ENCODE results near the gene CADPS2.

The CADPS2 gene

GRCh38 chr7:122886357-122887081 lies at the start of gene CADPS2:
TSS of gene CADPS2 (minus strand) at chr7:122886460. CDS start at chr7:122886337, 123 bp downstream.
- DNase-seq (ENCODE audit: low spot score): peak; percentile 45

GRCh38 chr7:122935620-122936019 lies 49.4 kb upstream of the CADPS2 start:
- no peak for DNase-seq (ENCODE audit: low spot score)

GRCh38 chr7:122919643-122920181 lies 33.5 kb upstream of the CADPS2 start:
- no peak for DNase-seq (ENCODE audit: low spot score)

GRCh38 chr7:122914812-122915211 lies 28.6 kb upstream of the CADPS2 start:
- DNase-seq (ENCODE audit: low spot score): no peak

GRCh38 chr7:122913608-122914007 lies 27.3 kb upstream of the CADPS2 start:
- no peak for DNase-seq (ENCODE audit: low spot score)

- DNase-seq (ENCODE audit: low spot score): no peak
These were observed 16.7 kb upstream of the CADPS2 start for GRCh38 chr7:122902751-122903495.

GRCh38 chr7:122901250-122901649 lies 15.0 kb upstream of the CADPS2 start:
- no peak for DNase-seq (ENCODE audit: low spot score)

GRCh38 chr7:122896509-122896908 lies 10.2 kb upstream of the CADPS2 start:
- no peak for DNase-seq (ENCODE audit: low spot score)

- DNase-seq (ENCODE audit: low spot score): no peak
These were observed 7.2 kb upstream of the CADPS2 start for GRCh38 chr7:122893486-122893885.

GRCh38 chr7:122889116-122889515 lies 2.9 kb upstream of the CADPS2 start:
- no peak for DNase-seq (ENCODE audit: low spot score)

GRCh38 chr7:122887848-122888247 lies 1.6 kb upstream of the CADPS2 start:
- no peak for DNase-seq (ENCODE audit: low spot score)

- no peak for DNase-seq (ENCODE audit: low spot score)
These were observed 938 bp upstream of the CADPS2 start for GRCh38 chr7:122887198-122887597.

- DNase-seq (ENCODE audit: low spot score): peak; percentile 10
These were observed 490 bp downstream of the CADPS2 start for GRCh38 chr7:122885583-122886356.

GRCh38 chr7:122884186-122884585 lies 2.1 kb downstream of the CADPS2 start:
- no peak for DNase-seq (ENCODE audit: low spot score)

- DNase-seq (ENCODE audit: low spot score): no peak
These were observed 3.1 kb downstream of the CADPS2 start for GRCh38 chr7:122883049-122883680.

- DNase-seq (ENCODE audit: low spot score): no peak
These were observed 4.9 kb downstream of the CADPS2 start for GRCh38 chr7:122881324-122881723.

GRCh38 chr7:122869260-122869659 lies 17.0 kb downstream of the CADPS2 start:
- no peak for DNase-seq (ENCODE audit: low spot score)

GRCh38 chr7:122867471-122867980 lies 18.7 kb downstream of the CADPS2 start:
- no peak for DNase-seq (ENCODE audit: low spot score)

GRCh38 chr7:122864838-122865237 lies 21.4 kb downstream of the CADPS2 start:
- no peak for DNase-seq (ENCODE audit: low spot score)

GRCh38 chr7:122864016-122864415 lies 22.2 kb downstream of the CADPS2 start:
- no peak for DNase-seq (ENCODE audit: low spot score)

- no peak for DNase-seq (ENCODE audit: low spot score)
These were observed 27.9 kb downstream of the CADPS2 start for GRCh38 chr7:122858320-122858719.

- no peak for DNase-seq (ENCODE audit: low spot score)
These were observed 35.7 kb downstream of the CADPS2 start for GRCh38 chr7:122850528-122850927.
